ENCODE measurements around the gene NCBP3.
"Not testable (repeated sequence)": the region's sequence is repeated elsewhere in the genome, so short reads cannot be mapped to it uniquely, and the experiment has no call there.

NCBP3 gene

DNA sequence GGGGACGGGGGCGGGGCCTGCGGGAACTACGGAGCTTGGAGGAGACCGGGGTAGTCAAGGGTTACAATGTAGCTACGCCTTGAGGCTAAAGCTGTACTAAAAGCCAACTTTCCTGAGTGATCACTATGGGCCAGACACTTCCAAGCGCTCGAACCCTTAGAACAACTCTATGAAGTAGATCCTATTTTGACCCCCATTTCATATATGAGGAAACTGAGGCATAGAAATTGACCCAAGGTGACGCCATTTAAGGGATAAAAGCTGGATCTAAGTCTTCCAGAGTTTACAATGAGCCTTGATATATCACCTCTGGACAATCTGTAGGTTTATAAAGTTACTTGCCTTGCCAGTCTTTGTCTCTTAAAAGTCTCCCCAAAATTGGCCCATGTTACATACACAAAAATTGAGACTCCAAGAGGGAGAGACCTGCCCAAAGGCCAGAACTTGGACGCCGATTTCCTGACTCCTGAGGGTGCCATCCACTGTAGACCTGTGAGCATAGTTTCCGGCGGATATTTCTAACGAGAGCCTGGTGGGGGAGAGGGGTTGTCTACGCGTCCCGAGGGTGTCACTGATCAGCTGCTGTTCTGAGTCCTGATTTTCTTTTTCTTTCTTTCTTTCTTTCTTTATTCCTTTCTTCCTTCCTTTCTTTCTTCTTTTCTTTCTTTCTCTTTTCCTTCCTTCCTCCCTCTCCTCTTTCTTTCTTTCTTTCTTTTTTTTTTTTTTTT, 555 bp upstream of the NCBP3 start:
- no peak for DNase-seq

DNA sequence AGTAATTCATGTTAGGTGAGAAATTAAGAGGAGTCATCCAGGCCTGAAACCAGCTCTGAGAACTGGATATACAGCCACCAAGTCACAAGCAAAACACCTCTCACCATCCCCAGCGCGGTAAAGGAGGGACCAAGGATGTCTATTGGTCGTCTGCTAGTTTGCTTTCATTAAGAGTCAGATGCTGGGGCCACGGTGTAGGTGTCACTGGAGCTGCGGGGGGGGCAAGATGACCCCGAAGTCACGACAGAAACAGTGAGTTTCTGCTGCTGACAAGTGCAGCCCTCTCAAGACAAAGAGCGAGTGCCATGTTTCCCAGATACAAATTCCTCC, 790 bp downstream of the NCBP3 start:
- DNase-seq = no peak

DNA sequence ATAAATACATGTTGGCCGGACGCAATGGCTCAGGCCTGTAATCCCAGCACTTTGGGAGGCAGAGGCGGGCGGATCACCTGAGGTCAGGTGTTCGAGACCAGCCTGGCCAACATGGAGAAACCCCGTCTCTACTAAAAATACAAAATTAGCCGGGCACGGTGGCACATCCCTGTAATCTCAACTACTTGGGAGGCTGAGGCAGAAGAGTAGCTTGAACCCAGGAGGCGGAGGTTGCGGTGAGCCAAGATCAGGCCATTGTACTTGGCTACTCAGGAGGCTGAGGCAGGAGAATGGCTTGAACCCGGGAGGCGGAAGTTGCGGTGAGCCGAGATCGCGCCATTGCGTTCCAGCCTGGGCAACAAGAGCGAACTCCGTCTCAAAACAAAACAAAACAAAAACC, 1.5 kb downstream of the NCBP3 start:
- DNase-seq = not testable (repeated sequence)

DNA sequence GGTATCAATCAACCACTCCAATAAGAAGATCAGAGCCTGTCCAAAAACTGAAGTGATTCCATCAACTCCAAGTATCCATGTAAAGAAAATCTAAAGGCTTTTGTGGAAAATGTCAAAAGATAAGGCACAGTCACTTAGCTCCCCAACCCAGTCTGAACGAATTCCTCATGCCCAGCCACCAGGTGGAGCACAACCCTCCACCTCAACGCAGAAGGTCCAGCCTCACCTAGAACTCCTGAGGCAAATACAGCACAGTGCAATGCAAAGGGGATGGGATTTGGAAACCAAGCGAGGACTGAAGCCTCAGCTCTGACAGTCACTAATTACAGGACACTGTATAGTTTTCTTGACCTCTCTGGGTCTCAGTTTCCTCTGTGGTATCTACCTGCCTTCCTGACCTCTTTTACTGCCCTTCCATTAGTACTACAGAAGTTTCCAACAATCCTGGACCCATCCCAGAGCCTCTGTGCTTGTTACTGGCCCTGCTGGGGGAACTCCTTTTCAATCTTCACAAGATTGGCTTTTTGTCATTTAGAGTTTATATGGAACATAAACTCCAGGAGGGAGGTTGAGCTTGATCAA, 2.0 kb downstream of the NCBP3 start:
- DNase-seq = peak; percentile 19

DNA sequence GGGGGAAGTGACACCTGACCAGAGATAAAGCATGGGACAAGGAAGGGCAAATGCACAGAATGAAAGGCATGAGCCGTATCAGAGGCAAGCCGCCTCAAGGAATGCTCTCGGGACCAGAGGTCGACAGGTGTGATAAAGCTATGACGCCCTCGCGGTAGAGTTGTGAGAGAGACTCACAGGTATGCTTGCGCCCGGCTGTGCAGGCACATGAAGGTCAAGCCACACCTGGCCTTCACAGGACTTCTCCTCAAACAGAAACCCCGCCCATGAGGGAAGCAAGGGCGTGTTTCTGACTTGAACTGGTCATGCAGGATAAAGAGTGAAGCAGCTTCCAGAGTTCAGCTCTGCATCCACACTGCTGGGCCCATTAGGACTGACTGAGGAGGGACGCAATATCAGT, 7.8 kb downstream of the NCBP3 start:
- DNase-seq = no peak

DNA sequence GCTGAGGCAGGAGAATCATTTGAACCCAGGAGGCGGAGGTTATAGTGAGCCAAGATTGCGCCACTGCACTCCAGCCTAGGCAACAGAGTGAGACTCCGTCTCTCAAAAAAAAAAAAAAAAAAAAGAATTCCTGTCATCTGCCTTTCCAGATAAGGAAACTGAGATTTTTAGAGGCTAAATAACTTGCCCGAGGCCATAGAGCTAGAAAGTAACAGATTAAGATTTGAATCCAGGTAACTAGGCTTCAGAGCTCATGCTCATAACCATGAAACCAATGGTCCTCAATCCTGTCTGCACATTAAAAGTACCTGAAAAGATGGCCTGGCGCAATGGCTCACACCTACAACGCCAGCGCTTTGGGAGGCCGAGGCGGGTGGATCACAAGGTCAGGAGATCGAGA, 9.5 kb downstream of the NCBP3 start:
- no peak for DNase-seq

DNA sequence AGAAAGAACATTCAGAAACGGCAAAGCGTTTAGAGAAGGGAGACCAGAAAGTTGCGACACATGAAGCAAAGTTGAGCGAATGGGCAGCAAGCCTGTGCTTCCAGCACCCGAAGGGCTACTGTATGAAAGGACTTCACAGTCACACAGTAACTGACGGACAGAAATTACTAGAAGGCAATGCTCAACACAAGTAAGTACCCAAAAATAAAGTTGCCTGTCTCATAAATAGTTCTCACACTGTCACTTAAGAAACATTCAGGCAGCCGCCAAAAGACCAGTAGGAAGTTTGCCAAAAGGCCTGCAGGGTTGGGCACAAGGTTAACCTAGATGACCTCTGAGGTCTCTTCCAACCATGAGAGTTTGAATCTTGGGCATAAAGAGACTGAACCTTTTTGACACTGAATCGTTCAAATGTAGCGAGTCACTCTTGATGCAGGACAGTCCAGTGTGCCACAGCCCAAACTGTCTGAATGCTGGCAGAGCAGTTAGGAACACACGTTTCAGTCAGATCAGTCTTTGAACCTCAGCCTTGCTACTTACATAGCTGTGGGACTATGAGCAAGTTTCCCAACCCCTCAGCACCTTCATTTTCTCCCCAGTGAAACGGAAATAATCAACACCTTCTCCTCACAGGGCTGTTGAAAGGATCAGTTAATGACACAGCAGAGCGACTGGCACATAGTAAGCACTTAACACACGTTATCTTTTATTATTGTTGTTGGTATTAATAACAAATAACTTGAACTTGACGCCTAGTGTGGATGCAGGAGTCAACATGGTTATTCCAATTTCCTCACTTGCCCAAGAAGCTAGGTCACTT, 10.4 kb downstream of the NCBP3 start:
- DNase-seq = no peak

DNA sequence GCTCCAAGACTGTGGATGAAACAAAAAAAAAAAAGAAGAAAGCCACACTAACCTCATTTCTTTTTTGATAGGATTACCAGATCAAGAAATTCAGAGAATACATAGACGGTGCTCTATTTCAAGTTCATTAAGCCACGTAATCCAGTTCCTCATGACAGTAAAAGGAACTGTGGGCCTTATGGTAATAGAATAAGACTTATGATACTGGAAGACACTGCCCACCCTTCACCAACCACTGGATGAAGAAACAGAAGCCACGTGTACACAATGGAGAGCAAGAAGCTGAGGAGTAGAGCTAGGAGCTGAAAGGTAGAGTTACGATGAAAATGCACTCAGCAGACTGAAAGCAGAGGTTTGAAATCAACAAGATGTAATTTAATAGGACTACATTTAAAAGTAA, 11.2 kb downstream of the NCBP3 start:
- no peak for DNase-seq

DNA sequence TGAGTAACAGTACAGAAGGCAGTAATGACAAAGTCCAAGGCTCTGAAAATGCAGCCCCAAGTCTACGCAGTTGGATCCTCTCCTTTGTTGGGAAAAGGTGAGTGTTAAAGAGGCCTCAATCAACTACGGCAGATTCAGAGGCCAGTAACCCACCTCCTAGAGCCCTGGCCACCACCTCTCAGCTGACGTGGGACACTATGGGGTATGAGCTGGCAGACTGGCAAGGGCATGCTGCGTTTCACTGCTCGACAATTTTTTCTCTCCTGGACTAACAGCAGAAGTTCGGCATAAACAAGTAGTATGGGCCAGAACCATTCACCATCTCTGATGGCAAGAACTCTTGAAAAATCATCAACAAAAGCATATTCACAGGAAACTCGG, 17.2 kb downstream of the NCBP3 start:
- no peak for DNase-seq

DNA sequence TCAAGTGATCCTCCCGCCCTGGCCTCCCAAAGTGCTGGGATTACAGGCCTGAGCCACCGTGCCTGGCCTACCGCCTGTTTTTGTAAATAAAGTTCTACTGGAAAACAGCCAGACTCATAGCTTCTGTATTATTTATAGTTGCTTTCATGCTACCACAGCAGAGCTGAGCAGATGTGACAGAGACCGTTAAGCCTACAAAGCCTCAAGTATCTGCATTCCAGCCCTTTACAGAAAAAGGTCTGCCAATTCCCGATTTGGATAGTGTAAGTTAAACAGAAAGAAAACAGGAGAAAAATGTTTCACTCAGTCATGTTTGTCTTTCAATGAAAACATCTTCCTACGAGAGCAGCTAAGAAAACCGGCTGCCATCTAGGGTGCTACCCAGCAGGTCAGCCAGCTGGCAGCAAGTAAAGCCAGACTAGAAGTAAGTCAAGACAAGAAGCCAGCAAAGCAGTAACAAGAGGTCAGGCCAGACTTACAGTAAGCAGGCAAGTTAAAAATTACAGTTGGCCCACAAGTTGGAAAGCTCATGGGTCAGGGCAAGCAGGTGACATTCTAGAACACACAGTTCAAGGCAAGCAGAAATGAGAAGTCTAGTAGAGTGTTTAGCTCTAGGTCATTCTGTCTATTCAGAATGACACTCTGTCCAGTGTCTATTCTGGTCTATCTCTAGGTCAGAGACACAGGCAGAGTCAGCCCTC, 17.7 kb downstream of the NCBP3 start:
- peak; percentile 33 for DNase-seq

DNA sequence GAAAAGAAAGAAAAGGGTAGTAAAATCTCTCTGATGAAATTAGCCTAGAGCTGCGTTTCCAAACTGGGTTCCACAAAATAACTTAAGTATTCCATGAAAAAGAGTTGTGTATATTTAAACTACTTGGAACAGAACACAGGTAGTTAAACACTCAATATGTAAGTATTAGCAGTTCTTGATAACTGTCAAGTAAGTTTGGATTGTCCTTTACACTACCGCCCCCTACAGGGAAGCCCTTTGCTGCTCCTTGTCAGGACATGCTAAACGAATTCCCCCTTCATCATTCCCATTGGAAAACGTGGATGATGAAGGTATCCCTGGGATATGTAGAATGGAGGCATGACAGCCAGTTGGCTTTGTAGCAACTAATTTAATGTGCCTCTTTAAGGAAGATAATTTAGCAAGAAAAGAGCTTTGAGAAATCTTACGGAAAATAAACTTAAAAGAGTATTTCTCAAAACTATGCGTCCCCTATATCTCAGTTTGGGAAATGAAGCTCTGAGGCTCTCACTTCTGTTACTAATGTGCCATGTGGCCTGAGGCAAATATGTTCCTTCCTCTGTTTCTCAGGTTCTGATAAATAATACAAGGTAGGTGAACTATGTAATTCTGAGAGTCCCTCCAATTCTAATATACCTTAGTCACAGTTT, 18.8 kb downstream of the NCBP3 start:
- DNase-seq = peak; percentile 72

DNA sequence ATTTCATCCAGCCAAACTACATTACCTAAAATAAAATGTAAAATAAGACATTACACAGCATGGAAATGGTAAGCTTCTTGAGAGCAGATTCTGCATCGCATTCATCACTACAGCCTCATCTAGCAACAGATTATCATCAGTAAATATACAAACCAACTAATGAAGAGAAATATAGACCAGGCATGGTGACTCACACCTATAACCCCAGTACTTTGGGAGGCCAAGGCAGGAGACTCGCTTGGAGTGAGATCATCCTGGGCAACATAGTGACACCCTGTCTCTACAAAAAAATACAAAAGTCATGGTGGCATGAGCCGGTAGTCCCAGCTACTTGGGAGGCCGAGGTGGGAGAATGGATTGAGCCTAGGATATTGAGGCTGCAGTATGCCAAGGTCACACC, 19.9 kb downstream of the NCBP3 start:
- peak; percentile 24 for DNase-seq

DNA sequence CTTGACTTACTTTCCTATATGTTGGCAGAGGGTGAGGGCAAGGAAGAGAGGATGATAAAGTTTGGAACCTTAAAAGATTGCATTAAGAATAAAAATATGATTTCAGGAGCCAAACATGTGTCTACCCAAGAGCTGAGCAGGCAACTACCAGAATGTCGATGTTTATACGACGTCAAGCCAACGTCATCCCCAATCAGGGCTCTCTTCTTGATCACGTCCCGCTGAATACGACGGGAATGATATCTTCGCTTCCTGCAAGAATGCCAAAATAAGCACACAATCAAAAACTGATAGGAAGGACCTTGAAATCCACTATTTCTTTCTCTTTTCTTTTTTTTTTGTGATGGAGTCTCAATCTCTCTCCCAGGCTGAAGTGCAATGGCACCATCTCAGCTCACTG, 24.9 kb downstream of the NCBP3 start:
- no peak for DNase-seq

DNA sequence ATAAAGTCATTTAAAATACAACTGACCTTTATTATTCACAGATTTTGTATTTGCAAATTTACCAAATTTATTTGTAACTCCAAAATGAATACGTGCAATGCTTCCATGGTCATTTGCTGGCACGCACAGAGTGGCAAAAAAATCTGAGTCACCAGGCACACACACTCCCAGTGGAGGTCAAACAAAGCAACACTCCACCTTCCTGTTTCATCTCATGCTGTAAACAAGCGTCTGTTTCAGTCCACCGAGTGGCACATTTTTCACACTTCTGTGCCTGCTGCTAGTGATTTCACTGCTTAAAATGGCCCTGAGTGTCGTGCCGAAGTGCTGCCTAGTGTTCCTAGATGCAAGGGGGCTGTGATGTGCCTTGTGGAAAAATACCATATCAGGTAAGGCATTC, 27.3 kb downstream of the NCBP3 start:
- no peak for DNase-seq

DNA sequence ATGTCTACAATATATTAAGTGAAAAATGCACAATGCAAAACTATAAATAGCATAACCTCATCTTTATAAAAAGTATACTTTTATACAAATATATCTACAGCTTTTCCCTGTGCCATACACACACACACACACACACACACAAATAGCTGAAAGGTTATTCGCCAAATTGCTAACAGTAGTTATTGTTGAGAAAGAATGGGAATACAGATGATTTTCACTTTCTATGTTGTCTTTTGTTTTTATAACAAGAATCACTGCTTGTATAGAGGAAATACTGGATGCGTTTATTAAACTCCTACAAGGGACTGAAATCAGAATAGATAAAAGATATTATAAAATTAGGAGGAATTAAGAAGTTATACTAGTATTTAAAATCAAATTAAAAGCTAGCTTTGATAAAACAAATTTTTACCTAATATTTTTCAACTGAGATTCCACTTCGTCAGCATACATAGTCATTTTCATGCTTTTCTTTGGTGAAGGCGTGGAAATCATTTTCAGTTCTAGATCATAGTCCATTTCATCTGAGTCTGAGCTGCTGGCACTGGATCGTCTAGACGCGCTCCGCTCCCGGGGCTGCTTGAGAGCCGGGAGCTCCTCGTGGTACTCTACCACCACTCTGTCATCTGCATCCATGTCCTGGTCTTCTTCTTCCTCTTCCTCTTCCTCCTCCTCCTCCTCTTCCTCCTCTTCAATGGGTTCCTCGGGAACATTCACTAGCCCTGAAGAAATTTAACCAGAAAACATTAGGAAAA, 28.0 kb downstream of the NCBP3 start:
- DNase-seq = no peak

DNA sequence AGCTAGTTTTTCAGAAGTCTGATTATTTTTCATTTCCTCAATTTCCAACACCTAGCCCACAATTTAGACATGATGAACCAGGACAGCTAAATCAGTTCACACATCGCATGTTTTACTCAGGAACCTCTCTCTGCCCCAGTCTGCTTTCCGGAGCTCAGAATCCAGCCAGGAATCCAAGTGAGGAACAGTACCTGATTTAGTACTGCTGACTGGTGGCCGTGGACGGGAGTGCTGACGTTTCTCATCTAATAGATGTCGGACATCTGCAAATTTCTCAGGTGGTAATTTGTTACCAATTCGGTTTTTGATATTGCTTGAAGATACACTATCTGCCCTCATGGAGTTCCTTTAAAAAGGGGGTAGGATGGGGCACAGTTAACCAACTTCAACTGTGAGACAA, 30.1 kb downstream of the NCBP3 start:
- DNase-seq = no peak

DNA sequence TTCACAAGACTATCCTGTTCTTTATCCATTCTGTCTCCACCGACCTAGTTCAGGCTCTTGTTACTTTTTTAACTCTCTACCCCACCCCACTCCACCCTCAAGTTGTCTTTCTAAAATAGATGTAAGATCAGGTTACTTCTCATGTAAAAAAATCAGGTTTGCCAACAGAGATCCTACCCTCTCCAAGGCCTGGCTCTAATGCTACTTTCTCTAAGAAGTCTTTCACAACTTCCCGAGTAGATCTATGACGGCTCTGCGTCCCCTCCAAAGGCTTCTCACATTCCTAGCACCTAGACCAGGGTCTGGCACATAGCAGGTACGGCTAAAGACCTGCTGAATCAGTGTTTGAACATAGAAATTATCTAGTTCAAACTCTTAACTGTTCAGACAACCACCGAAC, 30.9 kb downstream of the NCBP3 start:
- DNase-seq = no peak

DNA sequence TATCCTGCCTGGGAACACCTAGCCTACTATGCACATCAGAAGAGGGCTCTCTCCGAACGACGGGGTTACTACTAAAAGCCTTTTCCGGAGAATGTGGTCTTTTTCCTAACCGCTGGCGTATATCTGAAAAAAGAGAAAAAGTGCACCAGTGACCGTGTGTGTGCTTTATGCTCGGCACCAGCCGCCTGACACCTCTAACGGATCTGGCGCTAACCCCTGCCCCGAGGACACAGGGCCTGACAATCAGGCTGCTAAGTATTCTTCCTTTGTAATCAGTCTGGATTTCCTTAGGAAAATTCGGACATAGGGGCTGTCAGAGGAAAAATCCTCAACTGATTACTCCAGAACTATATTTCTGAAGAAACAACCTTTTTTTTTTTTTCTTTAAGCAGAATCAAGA, 31.7 kb downstream of the NCBP3 start:
- DNase-seq = no peak

DNA sequence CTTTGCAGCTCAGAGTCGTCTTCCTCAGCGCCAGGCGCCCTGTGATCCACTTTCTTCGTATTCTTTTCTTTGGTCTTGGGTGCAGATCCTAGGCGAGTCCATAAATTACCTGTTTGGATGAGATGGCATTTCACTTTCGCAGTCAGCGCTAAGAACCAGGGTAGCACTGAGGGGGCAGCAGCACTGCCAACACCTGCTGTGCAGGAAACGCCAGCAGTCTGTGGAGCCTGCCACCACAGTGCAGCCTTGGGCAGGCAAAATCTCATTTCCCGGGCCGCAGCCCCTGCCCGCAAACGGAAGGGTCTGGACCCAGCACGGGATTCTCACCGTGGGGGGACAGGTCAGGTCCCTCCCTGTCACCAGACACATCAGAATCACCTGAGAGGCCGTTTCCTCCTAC, 32.9 kb downstream of the NCBP3 start:
- no peak for DNase-seq

DNA sequence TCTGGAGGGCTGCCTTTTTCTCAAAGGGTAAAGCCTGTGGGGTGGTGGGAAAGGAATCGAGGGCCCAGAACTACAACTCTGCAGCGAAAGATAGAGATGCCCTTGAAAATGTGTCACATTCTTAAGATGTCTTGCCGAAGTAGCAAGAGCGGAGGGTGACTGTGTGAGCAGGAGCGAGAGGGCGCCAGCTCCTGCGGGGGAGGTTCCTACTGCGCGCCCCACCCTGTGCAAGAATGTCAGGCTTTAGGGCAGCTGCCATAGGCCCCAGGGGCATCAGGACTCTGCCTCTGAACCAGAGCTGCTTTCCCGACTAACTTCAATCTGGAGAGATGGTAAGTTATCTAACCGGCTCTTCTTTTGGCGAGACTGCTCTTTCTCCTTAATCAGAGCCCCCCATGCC, 33.3 kb downstream of the NCBP3 start:
- no peak for DNase-seq

DNA sequence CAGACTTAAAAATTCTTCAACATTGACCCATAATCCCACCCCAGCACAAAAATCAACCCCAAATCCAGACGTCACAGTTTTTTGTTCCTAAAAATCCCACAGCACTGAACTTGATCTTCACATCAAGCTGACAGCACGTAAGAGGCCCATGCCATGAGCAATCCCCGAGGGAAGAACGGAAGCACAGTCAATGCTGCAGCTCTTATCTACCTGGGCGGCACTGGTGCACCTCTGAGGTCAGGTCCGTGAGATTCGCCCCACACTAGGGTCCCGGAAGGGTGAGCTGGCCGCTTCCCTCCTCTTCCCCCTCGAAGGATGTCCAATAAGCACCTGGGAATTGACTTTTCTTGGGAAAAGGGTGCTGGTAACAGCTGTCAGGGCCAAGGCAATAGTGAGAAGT, 33.8 kb downstream of the NCBP3 start:
- no peak for DNase-seq

DNA sequence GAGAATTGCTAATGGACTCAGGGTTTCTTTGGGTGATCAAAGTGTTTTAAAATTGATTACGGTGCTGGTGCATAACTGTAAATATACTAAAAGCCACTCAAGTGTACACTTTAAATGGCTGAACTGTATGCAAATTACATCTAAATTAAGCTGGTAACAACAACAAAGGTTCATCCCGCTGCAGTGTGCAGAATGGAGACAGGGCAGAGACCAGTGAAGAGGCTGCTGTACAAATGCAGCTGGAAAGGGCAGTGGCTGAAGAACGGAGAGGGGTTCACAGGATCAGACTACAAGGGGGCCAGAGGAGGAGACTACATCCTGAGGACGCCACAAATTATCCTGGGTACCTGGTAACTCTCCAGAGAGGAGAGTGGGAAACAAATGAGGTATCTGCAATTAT, 36.0 kb downstream of the NCBP3 start:
- DNase-seq = no peak

DNA sequence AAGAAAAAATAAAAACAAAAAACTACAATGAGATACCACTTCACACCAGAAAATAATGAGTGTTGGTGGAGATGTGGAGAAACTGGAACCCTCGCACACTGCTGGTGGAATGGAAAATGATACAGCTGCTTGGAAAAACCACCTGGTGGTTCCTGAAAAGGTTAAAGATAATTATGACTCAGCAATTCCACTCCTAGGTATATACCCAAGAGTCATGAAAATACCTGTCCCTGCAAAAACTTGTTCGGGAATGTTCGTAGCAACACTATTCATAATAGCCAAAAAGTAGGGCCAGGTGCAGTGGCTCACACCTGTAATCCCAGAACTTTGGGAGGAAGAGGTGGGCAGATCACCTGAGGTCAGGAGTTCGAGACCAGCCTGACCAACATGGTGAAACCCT, 36.9 kb downstream of the NCBP3 start:
- DNase-seq = no peak
